Measurements from ENCODE around the gene RYK. TPM values are rescaled to one million over a fixed set of nuclear protein-coding genes. Genes with fewer than 3 reads are reported as not detected.

Gene RYK
- polyA plus RNA-seq, 1 of the 3 experiments (the other 2 are of a cell fraction): 25.9 TPM

DNA sequence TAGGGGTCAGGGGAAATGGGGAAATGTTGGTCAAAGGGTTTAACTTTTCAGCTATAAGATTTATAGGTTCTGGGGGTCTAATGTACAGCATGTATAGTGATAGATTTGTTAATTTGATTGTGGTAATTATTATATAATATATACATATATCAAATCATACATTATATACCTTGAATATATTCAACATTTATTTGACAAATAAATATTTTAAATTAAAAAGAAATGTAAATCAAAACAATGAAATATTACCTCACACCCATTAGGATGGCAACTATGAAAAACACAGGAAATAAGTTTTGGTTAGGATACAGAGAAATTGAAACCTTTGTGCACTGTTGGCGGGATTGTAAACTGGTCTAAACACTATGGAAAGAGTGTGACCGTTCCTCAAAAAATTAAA lies 135.9 kb downstream of the RYK start:
- ChIA-PET POLR2A (no interaction called here), CTCF (no interaction called here)
- WGBS (ENCODE audit: low lambda C conversion rate): 74% methylated on average over 2 of the region's 2 CpGs
- no peak for DNase-seq
- H3K27me3 ChIP-seq (ENCODE audit: insufficient read depth): no peaks in the 10 kb centered on the region
- H3K4me3 ChIP-seq (ENCODE audit: low read depth in 2 of 2, low read length in 1 of 2): no peak overlapping the region
- H4K20me1 ChIP-seq (ENCODE audit: insufficient read depth): no peaks in the 10 kb centered on the region
- no peak overlapping the region for H3K27ac ChIP-seq (ENCODE audit: low read depth in 2 of 2, low read length in 1 of 2)
- H3K79me2 ChIP-seq (ENCODE audit: insufficient read depth): no peaks in the 10 kb centered on the region
- no peaks in the 10 kb centered on the region for H3K9me2 ChIP-seq
- no peaks in the 10 kb centered on the region for H3F3A ChIP-seq (replicated peaks; ENCODE audit: insufficient read depth)
- H3K9ac ChIP-seq: no peak overlapping the region
- no peaks in the 10 kb centered on the region for H3K36me3 ChIP-seq (replicated peaks in 1 of 2; ENCODE audit: control insufficient read depth in 1 of 2, insufficient read depth in 2 of 2, low read length in 1 of 2)
- TF ChIP-seq, protein P1, sequence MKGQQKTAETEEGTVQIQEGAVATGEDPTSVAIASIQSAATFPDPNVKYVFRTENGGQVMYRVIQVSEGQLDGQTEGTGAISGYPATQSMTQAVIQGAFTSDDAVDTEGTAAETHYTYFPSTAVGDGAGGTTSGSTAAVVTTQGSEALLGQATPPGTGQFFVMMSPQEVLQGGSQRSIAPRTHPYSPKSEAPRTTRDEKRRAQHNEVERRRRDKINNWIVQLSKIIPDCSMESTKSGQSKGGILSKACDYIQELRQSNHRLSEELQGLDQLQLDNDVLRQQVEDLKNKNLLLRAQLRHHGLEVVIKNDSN (IDR thresholded peaks at IDR 0.05; ENCODE audit: borderline replicate concordance, low read depth): no peak
- TF ChIP-seq MXI1 (IDR thresholded peaks at IDR 0.05; ENCODE audit: low read depth, low read length) (no peak), ELF1 (IDR thresholded peaks at IDR 0.05) (no peak), YY1 (IDR thresholded peaks at IDR 0.05; ENCODE audit: low read depth) (no peak), SMC3 (IDR thresholded peaks at IDR 0.05; ENCODE audit: low read depth, low read length) (no peak), FOSL2 (IDR thresholded peaks at IDR 0.05; ENCODE audit: borderline replicate concordance, low read depth) (no peak), CHD2 (IDR thresholded peaks at IDR 0.05; ENCODE audit: low read length, partially characterized antibody) (no peak), TEAD4 (IDR thresholded peaks at IDR 0.05; ENCODE audit: borderline replicate concordance, insufficient read depth) (no peak), POLR2AphosphoS5 (IDR thresholded peaks at IDR 0.05; ENCODE audit: low read depth, low read length) (no peak), GATA2 (CRISPR knock-in tag; IDR thresholded peaks at IDR 0.05) (no peak), RAD21 (IDR thresholded peaks at IDR 0.05; ENCODE audit: low read length) (no peak)
- TF ChIP-seq, protein P2, sequence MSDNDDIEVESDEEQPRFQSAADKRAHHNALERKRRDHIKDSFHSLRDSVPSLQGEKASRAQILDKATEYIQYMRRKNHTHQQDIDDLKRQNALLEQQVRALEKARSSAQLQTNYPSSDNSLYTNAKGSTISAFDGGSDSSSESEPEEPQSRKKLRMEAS (IDR thresholded peaks at IDR 0.05; ENCODE audit: low read depth): no peak
- no peak overlapping the region for H3K4me2 ChIP-seq
- H2AFZ ChIP-seq (ENCODE audit: low read depth): no peak overlapping the region
- H3K9me3 ChIP-seq: peaks cover 7% of the 10 kb centered on the region; the same call in 1 of the 2 replicates
- no peaks in the 10 kb centered on the region for H3K4me1 ChIP-seq (ENCODE audit: control insufficient read depth in 1 of 2, insufficient read depth in 2 of 2, low read depth in 1 of 2, low read length in 1 of 2)

DNA sequence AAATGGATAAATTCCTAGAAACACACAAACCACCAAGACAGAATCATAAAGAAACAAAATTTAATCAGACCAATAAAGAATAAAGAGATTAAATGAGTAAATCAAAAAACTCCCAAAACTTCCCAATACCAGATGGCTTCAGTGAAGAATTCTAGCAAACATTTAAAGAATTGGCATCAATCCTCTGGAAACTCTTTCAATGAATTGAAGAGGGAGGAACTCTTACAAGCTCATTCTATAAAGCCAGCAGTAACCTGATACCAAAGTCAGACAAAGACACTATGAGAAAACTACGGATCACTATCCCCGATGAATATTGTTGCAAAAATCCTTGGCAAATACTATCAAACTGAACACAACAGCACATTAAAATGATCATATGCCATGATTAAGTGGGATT lies 139.0 kb downstream of the RYK start:
- Histone ChIP-seq H3K9ac (no peak overlapping the region), H2AFZ (ENCODE audit: low read depth) (no peak overlapping the region), H3K9me2 (no peaks in the 10 kb centered on the region), H3K4me3 (ENCODE audit: low read depth in 2 of 2, low read length in 1 of 2) (no peak overlapping the region), H3F3A (replicated peaks; ENCODE audit: insufficient read depth) (no peaks in the 10 kb centered on the region), H3K4me1 (ENCODE audit: control insufficient read depth in 1 of 2, insufficient read depth in 2 of 2, low read depth in 1 of 2, low read length in 1 of 2) (no peaks in the 10 kb centered on the region), H3K36me3 (replicated peaks in 1 of 2; ENCODE audit: control insufficient read depth in 1 of 2, insufficient read depth in 2 of 2, low read length in 1 of 2) (no peaks in the 10 kb centered on the region), H3K27ac (ENCODE audit: low read depth in 2 of 2, low read length in 1 of 2) (no peak overlapping the region), H3K27me3 (ENCODE audit: insufficient read depth) (no peaks in the 10 kb centered on the region), H4K20me1 (ENCODE audit: insufficient read depth) (no peaks in the 10 kb centered on the region), H3K4me2 (no peak overlapping the region), H3K79me2 (ENCODE audit: insufficient read depth) (no peaks in the 10 kb centered on the region), H3K9me3 (peaks cover 3% of the 10 kb centered on the region; the same call in 1 of the 2 replicates)
- CTCF ChIA-PET: no interaction called here
- POLR2A ChIA-PET: no interaction called here
- DNase-seq: no peak
- TF ChIP-seq RAD21 (IDR thresholded peaks at IDR 0.05; ENCODE audit: low read length): no peak
- TF ChIP-seq, protein P3, sequence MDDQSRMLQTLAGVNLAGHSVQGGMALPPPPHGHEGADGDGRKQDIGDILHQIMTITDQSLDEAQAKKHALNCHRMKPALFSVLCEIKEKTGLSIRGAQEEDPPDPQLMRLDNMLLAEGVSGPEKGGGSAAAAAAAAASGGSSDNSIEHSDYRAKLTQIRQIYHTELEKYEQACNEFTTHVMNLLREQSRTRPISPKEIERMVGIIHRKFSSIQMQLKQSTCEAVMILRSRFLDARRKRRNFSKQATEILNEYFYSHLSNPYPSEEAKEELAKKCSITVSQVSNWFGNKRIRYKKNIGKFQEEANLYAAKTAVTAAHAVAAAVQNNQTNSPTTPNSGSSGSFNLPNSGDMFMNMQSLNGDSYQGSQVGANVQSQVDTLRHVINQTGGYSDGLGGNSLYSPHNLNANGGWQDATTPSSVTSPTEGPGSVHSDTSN (IDR thresholded peaks at IDR 0.05): no peak
- TF ChIP-seq TCF12 (IDR thresholded peaks at IDR 0.05): no peak
- TF ChIP-seq RXRA (IDR thresholded peaks at IDR 0.05; ENCODE audit: borderline replicate concordance, low read depth): no peak
- TF ChIP-seq, protein P4, sequence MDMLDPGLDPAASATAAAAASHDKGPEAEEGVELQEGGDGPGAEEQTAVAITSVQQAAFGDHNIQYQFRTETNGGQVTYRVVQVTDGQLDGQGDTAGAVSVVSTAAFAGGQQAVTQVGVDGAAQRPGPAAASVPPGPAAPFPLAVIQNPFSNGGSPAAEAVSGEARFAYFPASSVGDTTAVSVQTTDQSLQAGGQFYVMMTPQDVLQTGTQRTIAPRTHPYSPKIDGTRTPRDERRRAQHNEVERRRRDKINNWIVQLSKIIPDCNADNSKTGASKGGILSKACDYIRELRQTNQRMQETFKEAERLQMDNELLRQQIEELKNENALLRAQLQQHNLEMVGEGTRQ (IDR thresholded peaks at IDR 0.05; ENCODE audit: borderline replicate concordance, low read depth, low read length): no peak
- no peak for TF ChIP-seq FOXM1 (IDR thresholded peaks at IDR 0.05; ENCODE audit: low read depth)
- no peak for TF ChIP-seq SIN3A (IDR thresholded peaks at IDR 0.05; ENCODE audit: borderline replicate concordance, low read depth, low read length)
- TF ChIP-seq JUND (IDR thresholded peaks at IDR 0.05): no peak
- no peak for TF ChIP-seq ELF1 (IDR thresholded peaks at IDR 0.05)
- TF ChIP-seq, protein P5, sequence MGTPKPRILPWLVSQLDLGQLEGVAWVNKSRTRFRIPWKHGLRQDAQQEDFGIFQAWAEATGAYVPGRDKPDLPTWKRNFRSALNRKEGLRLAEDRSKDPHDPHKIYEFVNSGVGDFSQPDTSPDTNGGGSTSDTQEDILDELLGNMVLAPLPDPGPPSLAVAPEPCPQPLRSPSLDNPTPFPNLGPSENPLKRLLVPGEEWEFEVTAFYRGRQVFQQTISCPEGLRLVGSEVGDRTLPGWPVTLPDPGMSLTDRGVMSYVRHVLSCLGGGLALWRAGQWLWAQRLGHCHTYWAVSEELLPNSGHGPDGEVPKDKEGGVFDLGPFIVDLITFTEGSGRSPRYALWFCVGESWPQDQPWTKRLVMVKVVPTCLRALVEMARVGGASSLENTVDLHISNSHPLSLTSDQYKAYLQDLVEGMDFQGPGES (IDR thresholded peaks at IDR 0.05; ENCODE audit: low read depth, low read length): no peak
- TF ChIP-seq EP300 (IDR thresholded peaks at IDR 0.05; ENCODE audit: borderline replicate concordance in 1 of 2, low read depth in 1 of 2, low read length in 1 of 2): no peak
- no peak for TF ChIP-seq TEAD4 (IDR thresholded peaks at IDR 0.05; ENCODE audit: borderline replicate concordance, insufficient read depth)
- no peak for TF ChIP-seq GABPA (IDR thresholded peaks at IDR 0.05; ENCODE audit: low read depth)
- TF ChIP-seq, protein P6, sequence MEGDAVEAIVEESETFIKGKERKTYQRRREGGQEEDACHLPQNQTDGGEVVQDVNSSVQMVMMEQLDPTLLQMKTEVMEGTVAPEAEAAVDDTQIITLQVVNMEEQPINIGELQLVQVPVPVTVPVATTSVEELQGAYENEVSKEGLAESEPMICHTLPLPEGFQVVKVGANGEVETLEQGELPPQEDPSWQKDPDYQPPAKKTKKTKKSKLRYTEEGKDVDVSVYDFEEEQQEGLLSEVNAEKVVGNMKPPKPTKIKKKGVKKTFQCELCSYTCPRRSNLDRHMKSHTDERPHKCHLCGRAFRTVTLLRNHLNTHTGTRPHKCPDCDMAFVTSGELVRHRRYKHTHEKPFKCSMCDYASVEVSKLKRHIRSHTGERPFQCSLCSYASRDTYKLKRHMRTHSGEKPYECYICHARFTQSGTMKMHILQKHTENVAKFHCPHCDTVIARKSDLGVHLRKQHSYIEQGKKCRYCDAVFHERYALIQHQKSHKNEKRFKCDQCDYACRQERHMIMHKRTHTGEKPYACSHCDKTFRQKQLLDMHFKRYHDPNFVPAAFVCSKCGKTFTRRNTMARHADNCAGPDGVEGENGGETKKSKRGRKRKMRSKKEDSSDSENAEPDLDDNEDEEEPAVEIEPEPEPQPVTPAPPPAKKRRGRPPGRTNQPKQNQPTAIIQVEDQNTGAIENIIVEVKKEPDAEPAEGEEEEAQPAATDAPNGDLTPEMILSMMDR (IDR thresholded peaks at IDR 0.05): no peak
- no peak for TF ChIP-seq CHD2 (IDR thresholded peaks at IDR 0.05; ENCODE audit: low read length, partially characterized antibody)
- no peak for TF ChIP-seq GATA2 (CRISPR knock-in tag; IDR thresholded peaks at IDR 0.05)
- WGBS (ENCODE audit: low lambda C conversion rate): 94% methylated on average over 2 of the region's 2 CpGs
